Measurements from ENCODE around the gene GATA2. TPM values are rescaled to one million over a fixed set of nuclear protein-coding genes. Genes with fewer than 3 reads are reported as not detected.

Gene GATA2
- total RNA-seq, 1 experiment from 2014 or later, result 18.6 TPM

GRCh38 chr3:128524374-128525299 lies 31.6 kb upstream of the GATA2 start (continued):
- TF ChIP-seq, protein P1, sequence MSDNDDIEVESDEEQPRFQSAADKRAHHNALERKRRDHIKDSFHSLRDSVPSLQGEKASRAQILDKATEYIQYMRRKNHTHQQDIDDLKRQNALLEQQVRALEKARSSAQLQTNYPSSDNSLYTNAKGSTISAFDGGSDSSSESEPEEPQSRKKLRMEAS (IDR thresholded peaks at IDR 0.05), result no peak
- TF ChIP-seq FOSL1 (IDR thresholded peaks at IDR 0.05; ENCODE audit: low read depth) (no peak), EZH2phosphoT487 (IDR thresholded peaks at IDR 0.05; ENCODE audit: borderline replicate concordance) (no peak), ELF1 (IDR thresholded peaks at IDR 0.05; ENCODE audit: borderline replicate concordance, low read depth) (no peak)

GRCh38 chr3:128523591-128523990 lies 30.6 kb upstream of the GATA2 start:
- Histone ChIP-seq H3K9me2 (ENCODE audit: insufficient read depth) (no peaks in the 10 kb centered on the region), H3K9me3 (ENCODE audit: control insufficient read depth in 1 of 2, insufficient read depth in 1 of 2, low read depth in 1 of 2, low read length in 2 of 2) (no peaks in the 10 kb centered on the region), H3K4me2 (ENCODE audit: low read length) (no peak overlapping the region), H2AFZ (ENCODE audit: low read depth, low read length, poor library complexity, severe bottlenecking) (no peak overlapping the region), H3K27ac (ENCODE audit: low read depth, low read length) (no peak overlapping the region), H3K79me2 (ENCODE audit: insufficient read depth, low read length) (no peaks in the 10 kb centered on the region), H3K27me3 (ENCODE audit: insufficient read depth, low read length) (peaks cover 17% of the 10 kb centered on the region; the same call in 1 of the 2 replicates), H3K36me3 (ENCODE audit: control insufficient read depth in 1 of 2, insufficient read depth in 2 of 2, low read length in 2 of 2) (no peaks in the 10 kb centered on the region), H4K20me1 (ENCODE audit: insufficient read depth) (no peaks in the 10 kb centered on the region), H3K9ac (ENCODE audit: low read length) (no peak overlapping the region), H3K4me1 (ENCODE audit: control insufficient read depth in 1 of 2, insufficient read depth in 2 of 2, low read length in 2 of 2) (no peaks in the 10 kb centered on the region), H3K4me3 (replicated peaks in 1 of 2; ENCODE audit: low read depth in 1 of 2, low read length in 2 of 2) (no peak overlapping the region)
- POLR2A ChIA-PET, result no interaction called here
- no TSS peak for BruUV-seq (replicated peaks)
- ATAC-seq (no peak), DNase-seq (ENCODE audit: low read depth, low spot score) (no peak)
- CTCF ChIA-PET, result no interaction called here
- RAD21 ChIA-PET (ENCODE audit: low non-redundant PET in 1 of 2, low total read pairs in 2 of 2, uncharacterized antibody in 2 of 2, unreplicated experiment in 2 of 2), result no interaction called here
- intact Hi-C loops (cut with micrococcal nuclease), result no loop called here
- TF ChIP-seq CEBPB (IDR thresholded peaks at IDR 0.05; ENCODE audit: low read depth), result no peak
- TF ChIP-seq, protein P2, sequence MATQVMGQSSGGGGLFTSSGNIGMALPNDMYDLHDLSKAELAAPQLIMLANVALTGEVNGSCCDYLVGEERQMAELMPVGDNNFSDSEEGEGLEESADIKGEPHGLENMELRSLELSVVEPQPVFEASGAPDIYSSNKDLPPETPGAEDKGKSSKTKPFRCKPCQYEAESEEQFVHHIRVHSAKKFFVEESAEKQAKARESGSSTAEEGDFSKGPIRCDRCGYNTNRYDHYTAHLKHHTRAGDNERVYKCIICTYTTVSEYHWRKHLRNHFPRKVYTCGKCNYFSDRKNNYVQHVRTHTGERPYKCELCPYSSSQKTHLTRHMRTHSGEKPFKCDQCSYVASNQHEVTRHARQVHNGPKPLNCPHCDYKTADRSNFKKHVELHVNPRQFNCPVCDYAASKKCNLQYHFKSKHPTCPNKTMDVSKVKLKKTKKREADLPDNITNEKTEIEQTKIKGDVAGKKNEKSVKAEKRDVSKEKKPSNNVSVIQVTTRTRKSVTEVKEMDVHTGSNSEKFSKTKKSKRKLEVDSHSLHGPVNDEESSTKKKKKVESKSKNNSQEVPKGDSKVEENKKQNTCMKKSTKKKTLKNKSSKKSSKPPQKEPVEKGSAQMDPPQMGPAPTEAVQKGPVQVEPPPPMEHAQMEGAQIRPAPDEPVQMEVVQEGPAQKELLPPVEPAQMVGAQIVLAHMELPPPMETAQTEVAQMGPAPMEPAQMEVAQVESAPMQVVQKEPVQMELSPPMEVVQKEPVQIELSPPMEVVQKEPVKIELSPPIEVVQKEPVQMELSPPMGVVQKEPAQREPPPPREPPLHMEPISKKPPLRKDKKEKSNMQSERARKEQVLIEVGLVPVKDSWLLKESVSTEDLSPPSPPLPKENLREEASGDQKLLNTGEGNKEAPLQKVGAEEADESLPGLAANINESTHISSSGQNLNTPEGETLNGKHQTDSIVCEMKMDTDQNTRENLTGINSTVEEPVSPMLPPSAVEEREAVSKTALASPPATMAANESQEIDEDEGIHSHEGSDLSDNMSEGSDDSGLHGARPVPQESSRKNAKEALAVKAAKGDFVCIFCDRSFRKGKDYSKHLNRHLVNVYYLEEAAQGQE (IDR thresholded peaks at IDR 0.05; ENCODE audit: low read depth), result no peak
- no peak for TF ChIP-seq YY1 (IDR thresholded peaks at IDR 0.05; ENCODE audit: extremely low read depth, insufficient replicate concordance, low read depth, low read length)
